Inferior parietal cortex (tissue), 1 donor: ENCODE measurements around the gene BEST1.

ENCODE experiments used
- DNase-seq: peaks from one replicate; pipeline ENCODE4 v3.0.0-alpha.2; 2016; ENCODE audit errors: extremely low spot score

Gene BEST1

GRCh38 chr11:61964058-61964665, 14.0 kb downstream of the BEST1 start:
- DNase-seq = peak; percentile 6

DNA sequence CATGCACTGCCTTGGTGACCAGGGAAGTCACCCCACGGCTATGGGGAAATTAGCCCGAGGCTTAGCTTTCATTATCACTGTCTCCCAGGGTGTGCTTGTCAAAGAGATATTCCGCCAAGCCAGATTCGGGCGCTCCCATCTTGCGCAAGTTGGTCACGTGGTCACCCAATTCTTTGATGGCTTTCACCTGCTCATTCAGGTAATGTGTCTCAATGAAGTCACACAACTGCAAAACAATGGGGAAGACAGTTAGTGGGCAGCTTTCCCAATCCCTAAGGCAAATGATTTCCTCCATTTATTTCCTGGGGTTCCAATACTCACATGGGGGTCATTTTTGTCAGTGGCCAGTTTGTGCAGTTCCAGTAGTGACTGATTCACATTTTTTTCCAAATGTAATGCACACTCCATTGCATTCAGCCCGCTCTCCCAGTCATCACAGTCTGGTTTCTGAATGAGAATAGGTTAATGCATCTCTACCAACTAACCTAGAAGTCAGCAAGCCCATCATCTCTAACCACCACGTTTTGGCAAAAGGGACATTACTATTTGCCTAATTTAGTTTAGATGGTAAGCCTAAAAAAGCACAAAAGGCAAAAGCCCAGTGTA, 14.6 kb downstream of the BEST1 start:
- DNase-seq = peak; percentile 9

GRCh38 chr11:61966734-61967115, 16.6 kb downstream of the BEST1 start:
- DNase-seq = peak; percentile 56

- DNase-seq = peak; percentile 90
Measured at GRCh38 chr11:61967116-61967923, 17.2 kb downstream of the BEST1 start, which contains the start of gene FTH1. Gene FTH1, minus strand, starts transcription at chr11:61967634. Its CDS starts 209 bp downstream, at chr11:61967425.

DNA sequence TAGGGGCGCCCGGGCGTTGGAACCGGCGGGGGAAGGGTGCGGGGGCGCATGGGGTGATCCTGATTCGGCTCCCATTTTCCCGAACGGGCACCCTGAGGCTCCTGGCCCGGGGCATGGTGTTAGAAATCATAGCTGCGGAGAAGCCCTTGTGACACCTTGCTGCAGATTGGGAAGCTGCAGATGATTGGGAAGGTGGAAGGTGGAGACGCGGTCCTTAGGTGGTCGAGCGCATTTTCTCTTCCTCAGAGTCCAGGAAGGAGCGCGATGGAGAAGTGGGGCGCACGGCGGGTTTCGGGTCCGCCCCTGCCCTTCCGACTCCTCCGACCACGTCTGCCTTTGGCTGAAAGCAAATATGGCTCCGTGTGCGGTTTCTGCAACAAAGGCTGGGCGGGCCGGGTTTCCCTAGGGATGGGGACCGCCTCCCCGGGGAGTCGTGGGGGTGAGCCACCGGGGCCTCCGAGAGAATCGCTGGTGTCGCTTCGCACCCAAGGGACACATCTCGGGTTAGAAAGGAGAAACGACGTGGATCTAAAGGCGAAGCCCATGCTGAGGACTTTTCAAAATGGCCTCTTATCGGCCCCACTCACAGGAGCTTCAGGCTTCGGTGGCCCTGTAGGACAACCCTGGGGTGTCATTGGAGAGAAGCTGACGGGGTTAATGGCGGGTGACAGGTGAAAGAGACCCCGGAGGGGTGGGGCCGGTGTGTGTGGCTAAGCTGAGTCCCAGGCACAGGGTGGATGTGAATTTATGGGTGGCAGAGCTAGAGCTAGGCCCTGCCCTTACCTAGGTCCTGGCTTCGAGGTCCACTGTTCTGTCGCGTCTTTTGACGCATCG, 18.0 kb downstream of the BEST1 start:
- DNase-seq = peak; percentile 64

- peak; percentile 21 for DNase-seq
Measured at GRCh38 chr11:61968758-61969390, 18.7 kb downstream of the BEST1 start.

- DNase-seq = no peak
Measured at GRCh38 chr11:61969391-61969758, 19.2 kb downstream of the BEST1 start.

GRCh38 chr11:61969838-61970662, 19.9 kb downstream of the BEST1 start:
- peak; percentile 47 for DNase-seq

- peak; percentile 96 for DNase-seq
Measured at GRCh38 chr11:61971248-61972111, 21.3 kb downstream of the BEST1 start.

- no peak for DNase-seq
Measured at GRCh38 chr11:61972112-61972671, 22.0 kb downstream of the BEST1 start.

DNA sequence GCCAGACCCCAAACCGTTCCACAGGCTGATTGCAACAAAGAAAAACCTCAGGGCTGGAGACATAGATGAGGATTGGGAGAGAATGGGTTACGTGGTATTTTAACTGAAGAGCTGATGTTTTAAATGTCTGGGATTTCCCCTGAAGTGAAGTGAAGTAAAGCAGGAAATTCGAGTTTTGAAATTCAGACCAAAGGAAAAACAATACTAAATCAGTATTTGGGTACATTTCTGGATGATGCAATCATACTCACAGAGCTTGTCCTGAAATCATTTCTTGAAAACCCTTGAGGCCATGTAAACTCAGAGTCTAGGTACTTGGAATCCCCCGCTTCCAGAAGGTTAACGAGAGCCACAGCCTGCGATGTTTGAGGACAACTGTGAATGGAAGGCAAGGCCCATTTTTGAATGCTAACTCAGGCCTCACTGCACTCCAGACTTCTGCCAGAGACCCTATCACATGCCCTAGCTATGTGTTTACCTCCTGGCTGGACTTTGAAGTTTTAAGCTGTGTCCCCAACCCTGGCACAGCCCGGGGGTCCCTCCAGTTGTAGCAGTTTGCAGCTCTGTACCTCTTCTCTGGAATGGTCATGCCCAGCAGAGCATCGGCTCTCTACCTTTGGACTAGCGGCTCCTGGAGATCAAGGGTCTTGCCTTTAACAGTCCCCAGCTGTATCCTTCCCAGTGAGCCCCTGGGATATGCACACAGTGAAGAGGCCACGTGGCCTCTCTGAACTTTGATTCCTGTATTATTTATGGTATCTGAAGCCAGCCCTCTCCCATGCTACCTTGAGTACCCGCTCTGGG, 22.7 kb downstream of the BEST1 start:
- DNase-seq = peak; percentile 38

- DNase-seq = peak; percentile 3
Measured at GRCh38 chr11:61973476-61974162, 23.5 kb downstream of the BEST1 start.

DNA sequence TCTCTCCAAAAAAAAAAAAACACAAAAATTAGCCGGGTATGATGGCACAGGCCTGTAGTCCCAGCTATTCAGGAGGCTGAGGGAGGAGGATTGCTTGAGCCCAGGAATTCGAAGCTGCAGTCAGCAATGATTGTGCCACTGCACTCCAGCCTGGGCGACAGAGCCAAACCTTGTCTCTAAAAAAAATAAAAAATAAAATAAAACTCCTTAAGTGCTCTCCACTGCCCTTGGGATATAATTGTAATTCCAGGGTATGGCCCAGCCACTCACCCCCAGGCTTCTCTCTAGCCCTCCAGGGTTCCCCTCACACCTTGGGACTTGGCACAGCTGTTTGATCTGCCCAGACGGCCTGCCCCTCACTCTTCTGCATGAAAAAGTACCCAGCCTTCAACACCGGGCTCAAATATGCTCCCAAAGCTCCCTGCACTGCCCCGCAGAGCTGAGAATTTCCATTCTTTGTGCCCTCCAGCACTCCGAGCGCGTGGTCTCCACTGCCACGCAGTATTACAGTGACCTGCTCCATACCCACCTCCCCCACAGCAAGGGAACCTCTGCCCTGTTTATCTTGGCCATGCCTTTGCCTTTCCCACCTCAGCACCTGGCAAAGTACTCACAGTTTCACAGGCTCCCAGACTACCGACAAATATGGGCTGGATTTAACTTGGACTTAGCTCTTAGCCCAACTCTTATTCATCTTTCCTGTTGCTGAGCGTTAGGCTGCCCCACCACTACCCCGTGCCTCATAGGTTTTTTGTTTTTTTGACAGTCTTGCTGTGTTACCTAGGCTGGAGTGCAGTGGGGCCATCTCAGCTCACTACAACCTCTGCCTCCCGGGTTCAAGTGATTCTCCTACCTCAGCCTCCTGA, 24.8 kb downstream of the BEST1 start:
- DNase-seq = no peak

DNA sequence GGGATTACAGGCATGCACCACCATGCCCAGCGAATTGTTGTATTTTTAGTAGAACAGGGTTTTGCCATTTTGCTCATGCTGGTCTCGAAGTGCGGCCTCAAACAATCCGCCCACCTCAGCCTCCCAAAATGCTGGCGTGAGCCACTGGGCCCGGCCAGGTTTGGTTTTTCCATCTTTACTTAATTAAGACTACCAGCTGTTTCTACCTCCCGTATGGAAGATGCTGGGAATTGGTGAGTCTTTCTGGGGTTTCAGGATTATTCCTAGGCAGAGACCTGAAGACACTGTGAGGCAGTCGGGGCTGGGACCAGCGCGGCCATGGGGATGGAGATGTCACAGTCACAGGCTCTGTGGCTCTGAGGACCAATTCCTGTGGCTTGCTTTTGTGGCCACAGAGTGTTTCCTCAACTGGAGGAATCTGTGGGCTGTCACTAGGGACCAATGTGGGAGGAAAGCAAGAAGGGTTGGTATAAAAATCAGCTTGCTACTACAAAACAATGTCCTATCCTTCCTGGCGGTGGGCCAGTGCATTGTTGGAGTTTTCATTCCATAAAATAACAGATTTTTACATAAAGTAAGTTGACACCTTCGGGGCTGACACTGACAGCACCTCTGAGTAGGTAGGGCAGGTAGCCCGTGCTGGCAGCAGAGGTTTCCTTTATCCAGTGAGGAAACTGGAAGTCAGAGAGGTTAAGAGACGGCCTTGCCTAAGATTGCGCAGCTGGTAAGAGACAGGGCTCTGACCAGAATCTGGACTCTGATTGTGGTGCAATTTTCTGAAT, 25.7 kb downstream of the BEST1 start:
- peak; percentile 4 for DNase-seq

GRCh38 chr11:61976420-61976800, 26.3 kb downstream of the BEST1 start:
- no peak for DNase-seq

DNA sequence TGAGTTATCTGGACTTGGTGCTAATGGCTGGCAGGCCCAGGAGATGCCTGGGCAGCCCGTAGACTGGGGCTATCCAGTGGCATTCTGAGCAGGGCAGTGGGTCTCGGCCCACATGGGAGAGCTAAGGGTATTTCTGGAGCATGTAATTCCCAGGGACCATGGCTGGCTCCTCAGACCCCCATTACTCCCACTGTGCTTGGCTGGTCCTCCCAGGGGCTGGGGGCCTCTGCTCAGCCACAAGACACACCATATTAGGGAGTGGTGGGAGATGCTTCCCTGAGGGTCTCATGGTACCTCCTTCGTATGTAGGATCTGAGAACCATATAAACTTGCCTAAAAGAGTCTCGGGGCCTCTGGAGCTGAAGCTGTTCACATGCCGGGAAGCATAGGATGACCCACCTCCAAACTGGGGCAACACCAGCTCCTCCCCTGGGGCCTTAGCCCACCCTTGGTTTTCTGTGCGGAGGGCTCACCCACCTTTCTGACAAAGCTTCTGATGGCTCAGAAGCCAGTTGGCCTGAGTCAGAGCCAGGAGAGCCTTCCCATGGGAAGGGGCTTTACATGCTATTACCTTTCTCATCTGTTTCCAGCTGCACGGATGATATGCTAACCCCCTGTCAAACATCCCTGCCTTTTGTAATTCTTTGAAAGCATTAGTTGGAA, 26.8 kb downstream of the BEST1 start:
- DNase-seq = no peak
